Middle frontal gyrus (tissue), 1 donor: Measurements from ENCODE around the gene PBX1.

Experiments
- DNase-seq: peaks from one replicate; pipeline ENCODE4 v3.0.0-alpha.2; 2015; ENCODE audit warnings: low spot score; ENCODE audit errors: extremely low spot score

Gene PBX1

GRCh38 chr1:164805399-164805798 lies 246.4 kb downstream of the PBX1 start:
- no peak for DNase-seq

GRCh38 chr1:164806531-164806930 lies 247.5 kb downstream of the PBX1 start:
- DNase-seq = no peak

- no peak for DNase-seq
These were observed 254.8 kb downstream of the PBX1 start for GRCh38 chr1:164813776-164814175.

GRCh38 chr1:164821648-164822047 lies 262.7 kb downstream of the PBX1 start:
- DNase-seq = no peak

GRCh38 chr1:164823486-164824279 lies 264.7 kb downstream of the PBX1 start:
- no peak for DNase-seq

GRCh38 chr1:164824542-164824941 lies 265.6 kb downstream of the PBX1 start:
- DNase-seq = no peak

- DNase-seq = no peak
These were observed 271.6 kb downstream of the PBX1 start for GRCh38 chr1:164830628-164831027.

- no peak for DNase-seq
These were observed 275.7 kb downstream of the PBX1 start for GRCh38 chr1:164834641-164835040.

- DNase-seq = no peak
These were observed 277.6 kb downstream of the PBX1 start for GRCh38 chr1:164836614-164837018.

- DNase-seq = no peak
These were observed 279.8 kb downstream of the PBX1 start for GRCh38 chr1:164838786-164839185.

- DNase-seq = no peak
These were observed 282.0 kb downstream of the PBX1 start for GRCh38 chr1:164840936-164841335.

- no peak for DNase-seq
These were observed 282.9 kb downstream of the PBX1 start for GRCh38 chr1:164841702-164842465.

GRCh38 chr1:164842870-164843269 lies 283.9 kb downstream of the PBX1 start:
- DNase-seq = no peak

GRCh38 chr1:164843743-164844500 lies 284.9 kb downstream of the PBX1 start:
- no peak for DNase-seq

GRCh38 chr1:164846731-164847691 lies 288.0 kb downstream of the PBX1 start:
- DNase-seq = no peak

GRCh38 chr1:164853146-164853545 lies 294.2 kb downstream of the PBX1 start:
- DNase-seq = no peak

GRCh38 chr1:164855716-164856329 lies 296.8 kb downstream of the PBX1 start:
- DNase-seq = no peak

GRCh38 chr1:164856381-164856780 lies 297.4 kb downstream of the PBX1 start:
- DNase-seq = no peak

- DNase-seq = no peak
These were observed 298.5 kb downstream of the PBX1 start for GRCh38 chr1:164857439-164857838.

- no peak for DNase-seq
These were observed 299.2 kb downstream of the PBX1 start for GRCh38 chr1:164858096-164858632.
